HG02943 (cell line): ENCODE measurements around the gene CBARP.

Source experiments
- ATAC-seq: cut with Tn5 transposase; IDR thresholded peaks from one replicate; pipeline ENCODE4 v1.9.1; 2021; ENCODE audit warnings: mild to moderate bottlenecking, low read depth, moderate library complexity; ENCODE audit not compliant: unreplicated experiment

CBARP gene, protein sequence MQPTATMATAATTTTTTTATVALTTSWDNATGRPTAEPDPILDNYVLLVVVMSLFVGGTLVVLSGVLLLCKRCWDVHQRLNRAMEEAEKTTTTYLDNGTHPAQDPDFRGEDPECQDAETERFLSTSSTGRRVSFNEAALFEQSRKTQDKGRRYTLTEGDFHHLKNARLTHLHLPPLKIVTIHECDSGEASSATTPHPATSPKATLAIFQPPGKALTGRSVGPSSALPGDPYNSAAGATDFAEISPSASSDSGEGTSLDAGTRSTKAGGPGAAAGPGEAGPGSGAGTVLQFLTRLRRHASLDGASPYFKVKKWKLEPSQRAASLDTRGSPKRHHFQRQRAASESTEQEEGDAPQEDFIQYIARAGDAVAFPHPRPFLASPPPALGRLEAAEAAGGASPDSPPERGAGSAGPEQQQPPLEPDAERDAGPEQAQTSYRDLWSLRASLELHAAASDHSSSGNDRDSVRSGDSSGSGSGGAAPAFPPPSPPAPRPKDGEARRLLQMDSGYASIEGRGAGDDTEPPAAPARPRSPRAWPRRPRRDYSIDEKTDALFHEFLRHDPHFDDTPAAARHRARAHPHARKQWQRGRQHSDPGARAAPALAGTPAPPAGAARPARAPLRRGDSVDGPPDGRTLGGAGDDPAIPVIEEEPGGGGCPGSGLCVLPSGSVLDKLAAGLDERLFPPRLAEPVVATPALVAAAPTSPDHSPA

GRCh38 chr19:1237754-1238368 lies at the start of gene CBARP:
TSS of gene CBARP (minus strand) at chr19:1238005. CDS start at chr19:1236100, 1,905 bp downstream.
- no peak for ATAC-seq

DNA sequence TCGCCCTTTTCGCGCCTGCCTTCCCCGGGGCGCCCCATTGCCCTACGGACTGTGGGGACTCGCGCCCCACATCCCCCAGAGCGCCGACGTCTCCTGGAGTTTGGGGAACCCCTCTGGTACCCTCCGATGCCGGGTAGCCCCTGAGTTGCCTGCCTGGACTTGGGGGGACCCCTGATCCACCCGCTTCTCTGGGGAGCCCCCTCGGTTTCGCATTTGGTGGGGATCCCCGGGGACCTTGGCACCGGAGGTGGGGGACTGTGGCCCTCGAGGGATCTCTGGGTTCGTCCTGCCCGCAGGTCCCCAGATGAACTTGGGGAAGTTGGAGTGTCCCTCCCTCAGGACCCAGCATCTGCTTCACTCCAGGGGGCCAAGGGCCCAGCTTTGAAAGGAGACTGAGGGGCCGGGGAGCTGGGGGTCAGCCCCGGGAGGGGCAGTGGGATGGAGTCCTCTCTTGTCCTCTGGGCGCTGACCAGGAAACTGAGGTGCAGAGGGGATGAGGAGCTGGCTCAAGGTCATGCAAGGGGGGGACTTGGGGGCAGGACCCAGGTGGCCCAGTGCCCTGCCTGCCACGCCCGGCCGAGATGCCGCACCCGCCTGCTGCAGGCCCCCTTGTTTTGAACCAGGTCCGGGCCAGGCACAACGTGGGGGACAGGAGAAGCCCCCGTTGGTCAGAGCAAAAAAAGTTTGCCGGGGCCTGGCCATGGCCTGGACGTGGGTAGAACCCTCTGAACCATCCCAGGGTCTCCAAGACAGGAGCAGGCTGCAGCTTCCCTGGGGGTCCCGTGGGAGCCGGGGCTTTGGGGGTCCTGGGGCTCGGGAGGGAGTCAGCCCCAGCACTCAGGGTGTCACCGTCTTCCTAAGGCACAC lies 48.9 kb upstream of the CBARP start:
- ATAC-seq = no peak

GRCh38 chr19:1285737-1286360 lies 48.0 kb upstream of the CBARP start, which contains the start of gene EFNA2:
TSS of gene EFNA2 (plus strand) at chr19:1285873. CDS start at chr19:1286169, 296 bp downstream.
- ATAC-seq = no peak

DNA sequence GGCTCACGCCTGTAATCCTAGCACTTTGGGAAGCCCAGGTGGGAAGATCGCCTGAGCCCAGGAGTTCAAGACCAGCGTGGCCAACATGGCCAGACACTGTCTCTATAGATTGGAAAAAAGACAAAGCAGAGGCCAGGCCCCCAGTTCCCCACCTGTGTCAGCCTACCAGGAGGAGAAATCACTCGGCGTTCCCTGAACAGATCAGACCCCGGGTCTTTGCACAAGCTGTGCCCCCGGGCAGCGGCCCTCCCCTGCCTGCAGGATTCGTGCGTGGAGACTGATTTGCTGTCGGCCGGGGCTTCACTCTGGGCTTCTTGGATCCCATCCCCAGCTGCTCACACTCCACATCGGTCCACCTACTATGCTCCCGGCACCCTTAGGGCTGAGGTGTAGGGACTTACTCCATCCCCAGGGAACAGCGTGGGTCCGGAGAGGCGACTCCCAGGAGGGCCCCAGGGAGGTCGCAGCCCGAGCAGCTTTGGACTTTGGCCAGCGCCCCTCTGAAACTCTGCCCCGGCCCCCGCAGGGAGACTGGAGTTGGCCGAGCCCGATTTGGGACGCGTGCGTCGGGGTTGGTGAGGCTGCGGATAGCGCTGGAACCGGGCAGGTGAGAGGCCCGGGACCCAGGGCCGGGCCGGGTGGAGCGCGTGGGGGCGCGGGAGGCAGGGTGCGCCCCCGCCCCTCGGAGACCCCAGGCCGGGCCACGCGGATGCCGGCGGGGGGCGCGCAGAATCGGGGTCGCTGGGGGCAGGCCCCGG lies 47.4 kb upstream of the CBARP start:
- no peak for ATAC-seq

- no peak for ATAC-seq
These were observed 46.6 kb upstream of the CBARP start for GRCh38 chr19:1284293-1284978.

DNA sequence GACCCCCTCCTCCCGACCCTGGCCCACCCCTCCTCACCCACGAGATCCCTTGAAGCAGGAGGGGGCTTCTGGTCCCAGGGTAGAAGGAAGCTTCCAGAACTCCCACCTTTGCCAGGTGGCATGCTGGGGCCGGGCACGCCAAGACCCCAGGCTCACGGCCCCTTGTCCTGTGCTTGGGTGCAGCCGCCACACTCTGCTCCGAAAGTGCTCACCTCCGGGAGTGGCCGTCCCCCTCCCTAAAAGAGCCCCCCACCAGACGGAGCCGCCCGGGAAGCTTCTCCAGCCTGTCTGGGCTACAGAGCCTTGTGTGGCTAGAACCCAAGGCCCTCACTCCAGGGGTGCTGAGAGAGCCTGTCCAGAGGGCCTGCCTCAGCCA lies 46.1 kb upstream of the CBARP start:
- no peak for ATAC-seq

DNA sequence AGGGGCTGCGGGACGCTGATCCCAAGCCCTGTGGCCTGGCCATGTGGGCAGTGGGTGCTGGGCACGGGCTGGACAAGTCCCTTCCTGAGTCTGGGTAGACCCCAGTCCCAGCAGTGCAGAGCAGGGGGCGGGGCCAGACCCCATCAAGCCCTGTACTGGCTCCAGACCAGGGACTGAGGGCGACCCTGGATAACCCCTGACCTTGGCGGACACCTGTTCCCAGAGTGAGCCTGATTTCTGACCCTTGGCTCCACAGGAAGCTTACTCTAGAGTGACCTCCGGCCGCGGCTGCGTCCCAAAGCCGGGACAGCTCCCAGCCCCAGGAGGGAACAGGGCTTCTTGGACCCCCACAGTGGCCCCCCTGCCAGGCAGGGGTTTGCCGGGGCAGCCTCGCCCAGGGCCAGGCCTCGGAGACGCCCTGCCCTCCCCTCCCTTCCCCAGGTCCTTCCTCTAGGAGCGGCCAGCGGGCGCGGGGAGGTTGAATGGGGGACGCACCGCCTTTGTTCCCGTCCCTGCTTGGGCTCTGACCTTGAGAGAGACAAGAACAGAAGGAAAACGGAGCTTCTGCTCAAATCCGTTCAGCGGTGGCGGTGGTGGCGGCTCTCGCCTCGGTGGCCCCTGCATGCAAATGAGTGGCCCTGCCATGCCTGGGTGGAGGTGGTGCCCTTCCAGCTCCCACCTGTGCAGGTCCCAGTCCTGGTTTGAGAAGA lies 45.6 kb upstream of the CBARP start:
- no peak for ATAC-seq

GRCh38 chr19:1282588-1283206 lies 44.9 kb upstream of the CBARP start:
- ATAC-seq = no peak

GRCh38 chr19:1281569-1282287 lies 43.9 kb upstream of the CBARP start:
- no peak for ATAC-seq

DNA sequence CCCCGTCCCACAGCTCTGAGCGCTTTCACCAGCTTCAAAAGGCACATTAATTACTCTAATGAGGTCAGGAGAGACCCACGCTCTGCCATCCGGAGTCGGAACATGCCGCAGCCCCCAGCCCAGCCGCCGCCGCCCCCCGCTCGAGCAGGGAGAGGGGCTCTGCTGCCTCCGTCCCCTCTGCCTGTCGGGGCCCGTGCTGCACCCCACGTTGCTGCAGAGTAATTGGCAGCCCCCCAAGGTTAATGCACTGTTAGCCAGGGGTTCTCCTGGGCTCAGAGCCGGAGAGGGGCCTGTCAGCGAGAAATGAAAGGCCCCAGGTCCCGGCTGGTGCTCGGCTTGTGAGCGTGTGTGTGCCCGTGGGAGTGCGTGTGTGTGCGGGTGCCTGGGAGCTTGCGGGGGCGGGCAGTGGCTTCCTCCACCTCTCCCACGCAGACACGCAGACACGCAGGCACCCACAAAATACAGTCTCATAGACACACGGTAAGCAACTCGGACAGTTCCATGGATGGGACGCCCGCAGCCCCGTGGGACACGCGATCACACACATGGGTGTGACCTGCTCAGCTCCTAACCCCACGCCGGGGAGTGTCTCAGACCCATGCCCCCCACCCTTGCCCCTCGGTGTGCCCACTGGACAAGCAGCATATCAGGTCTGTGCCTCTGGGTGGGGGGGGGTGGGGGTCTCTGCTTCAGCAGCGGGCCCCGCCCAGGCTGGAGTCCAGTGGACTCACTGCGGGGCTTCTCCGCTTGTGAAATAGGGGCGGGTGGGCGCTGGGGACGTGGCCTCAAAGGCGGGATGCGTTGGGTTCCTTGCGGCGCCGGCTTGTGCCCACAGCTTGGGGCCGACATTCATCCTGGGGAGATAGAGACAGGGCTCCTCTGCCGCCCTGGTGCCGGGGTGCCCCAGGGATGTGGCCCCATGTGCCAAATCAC lies 43.1 kb upstream of the CBARP start:
- no peak for ATAC-seq

- no peak for ATAC-seq
These were observed 42.1 kb upstream of the CBARP start for GRCh38 chr19:1279782-1280341.

- ATAC-seq = no peak
These were observed 41.2 kb upstream of the CBARP start for GRCh38 chr19:1278713-1279660.

DNA sequence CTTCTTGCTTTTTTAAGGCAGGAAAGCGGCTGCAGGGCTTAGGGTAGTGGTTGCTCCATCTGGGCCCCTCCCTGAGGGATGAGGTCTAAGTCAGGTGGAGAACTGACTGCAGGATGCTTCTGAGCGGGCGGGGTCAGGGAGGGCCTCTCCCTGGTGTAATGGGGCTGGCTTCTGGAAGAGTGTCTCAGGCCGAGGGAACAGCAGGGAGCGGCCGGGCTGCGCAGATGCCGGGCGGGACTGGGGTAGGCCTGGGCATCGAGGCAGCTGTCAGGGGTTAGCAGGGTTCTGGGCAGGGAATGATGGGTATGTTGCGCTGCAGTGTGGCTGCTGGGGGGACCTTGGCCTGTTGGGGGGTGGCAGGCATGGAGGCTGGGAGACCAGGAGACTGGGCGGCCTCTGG lies 40.3 kb upstream of the CBARP start:
- no peak for ATAC-seq

GRCh38 chr19:1277061-1277460 lies 39.3 kb upstream of the CBARP start:
- ATAC-seq = no peak

DNA sequence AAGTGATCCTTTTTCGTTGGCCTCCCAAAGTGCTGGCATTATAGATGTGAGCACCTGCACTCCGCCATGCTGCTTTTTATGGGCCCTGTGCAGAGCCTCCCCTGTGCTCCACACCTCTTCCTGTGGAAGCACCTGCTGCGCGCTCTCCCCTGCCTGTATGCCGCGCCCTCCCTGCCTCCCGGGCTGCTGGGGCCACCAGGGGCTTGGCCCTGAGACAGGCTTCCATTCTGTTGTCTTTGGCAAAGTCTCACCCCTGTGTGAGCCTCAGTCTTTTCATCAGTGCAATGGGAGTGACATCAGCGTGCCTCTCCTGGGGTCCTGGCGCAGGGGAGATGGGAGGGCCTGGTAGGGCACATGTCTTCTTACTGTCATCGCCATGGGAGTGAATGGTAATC lies 38.8 kb upstream of the CBARP start:
- no peak for ATAC-seq
